HG02798 (cell line): ENCODE results near the gene SPAG7.

Experiments used
- ATAC-seq: cut with Tn5 transposase; IDR thresholded peaks from one replicate; pipeline ENCODE4 v1.9.1; 2021; ENCODE audit warnings: mild to moderate bottlenecking; ENCODE audit not compliant: unreplicated experiment, poor library complexity

Gene SPAG7

DNA sequence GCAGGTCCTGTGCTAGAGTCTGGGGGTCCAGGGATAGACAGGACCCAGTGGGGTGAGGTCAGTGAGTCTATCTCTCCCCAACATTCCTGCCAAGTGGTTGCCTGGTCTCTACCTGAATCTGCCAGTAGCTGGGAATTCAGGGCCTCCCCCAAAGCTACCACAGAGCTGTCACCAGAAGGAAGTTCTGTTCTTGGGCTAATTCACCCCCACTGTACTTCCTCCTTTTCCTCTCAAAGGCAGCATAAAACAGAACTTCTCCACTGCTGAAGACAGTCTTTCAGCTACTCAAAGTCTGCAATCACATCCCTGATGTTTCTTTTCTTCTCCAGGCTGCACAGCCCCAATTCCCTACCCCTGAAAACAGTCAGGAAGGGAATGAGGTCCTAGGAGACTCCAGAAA lies 11.1 kb upstream of the SPAG7 start:
- ATAC-seq: no peak

DNA sequence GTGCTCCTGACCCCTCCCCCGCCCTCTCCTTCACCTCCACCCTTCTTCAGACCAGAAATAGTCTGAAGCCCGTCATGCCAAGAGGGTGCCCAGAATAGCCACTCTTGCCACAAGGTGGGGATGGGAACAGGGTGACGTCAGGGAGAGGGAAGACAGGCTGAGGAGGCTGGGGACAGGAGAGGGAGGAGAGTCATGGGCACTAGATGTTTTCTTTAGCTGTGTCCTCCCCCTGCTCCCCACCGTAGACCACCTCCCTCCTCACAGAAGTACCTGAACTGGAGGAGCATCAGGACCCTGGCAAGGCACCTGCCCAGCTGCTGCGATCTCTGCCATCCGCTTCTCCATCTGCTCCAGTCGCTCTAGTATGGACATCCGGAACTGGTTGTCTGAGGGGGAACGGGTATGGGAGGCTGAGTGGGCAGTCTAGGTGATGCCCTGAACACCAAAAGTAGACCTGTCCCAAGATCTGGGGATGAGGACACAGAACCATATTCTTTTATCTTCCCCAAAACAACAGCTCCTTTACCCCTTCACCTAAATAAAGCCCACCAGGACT lies 6.6 kb upstream of the SPAG7 start:
- ATAC-seq: no peak

GRCh38 chr17:4973256-4974114 lies 5.9 kb upstream of the SPAG7 start:
- no peak for ATAC-seq

DNA sequence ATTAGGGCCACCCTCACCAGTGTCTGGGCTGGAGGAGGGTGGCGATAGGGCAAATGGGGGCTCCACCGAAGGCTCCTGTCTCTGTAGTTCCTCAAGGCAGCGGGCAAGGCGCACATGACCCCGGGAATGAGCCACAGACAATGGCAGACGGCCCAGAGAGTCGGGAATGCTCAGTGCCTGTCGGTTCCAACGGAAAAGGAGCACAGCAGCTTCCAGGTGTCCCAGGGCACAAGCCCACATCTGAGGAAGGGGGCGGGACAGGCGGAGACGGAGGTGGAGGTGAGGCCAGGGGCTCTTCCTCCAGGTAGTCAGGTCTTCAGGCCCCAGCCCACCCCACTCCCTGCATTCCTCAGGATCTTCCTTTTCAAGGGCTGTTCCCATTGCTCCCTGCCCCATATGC lies 5.1 kb upstream of the SPAG7 start:
- no peak for ATAC-seq

- no peak for ATAC-seq
These were observed 4.7 kb upstream of the SPAG7 start for GRCh38 chr17:4972322-4972721.

- ATAC-seq: no peak
These were observed 4.2 kb upstream of the SPAG7 start for GRCh38 chr17:4971826-4972225.

DNA sequence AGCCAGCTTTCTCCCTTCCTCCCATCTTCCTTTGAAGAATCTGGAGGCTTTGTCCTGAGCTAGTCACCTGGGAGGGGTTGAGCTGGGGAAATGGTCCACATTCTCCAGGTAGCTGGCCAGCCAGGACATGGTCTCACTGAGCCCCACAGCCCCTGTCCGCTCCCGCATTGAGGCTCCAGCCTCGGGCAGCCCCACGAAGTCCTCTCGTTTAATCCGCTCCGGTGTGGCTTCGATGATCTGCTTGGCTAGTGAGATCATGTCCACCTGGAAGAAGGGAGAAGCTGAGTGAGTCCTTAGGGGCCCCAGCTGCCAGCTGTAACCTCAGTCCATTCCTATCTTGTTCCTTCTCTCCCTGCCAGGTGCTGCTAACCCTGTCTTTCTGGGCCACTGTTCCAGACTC lies 2.7 kb upstream of the SPAG7 start:
- no peak for ATAC-seq

- no peak for ATAC-seq
These were observed 2.0 kb upstream of the SPAG7 start for GRCh38 chr17:4969551-4970173.

GRCh38 chr17:4969047-4969550 lies 1.5 kb upstream of the SPAG7 start:
- ATAC-seq: no peak

- no peak for ATAC-seq
These were observed 949 bp upstream of the SPAG7 start for GRCh38 chr17:4968486-4969046.

- ATAC-seq: peak; percentile 87
These were observed 626 bp downstream of the SPAG7 start for GRCh38 chr17:4966844-4967538.

GRCh38 chr17:4965311-4965986 lies 2.2 kb downstream of the SPAG7 start:
- ATAC-seq: no peak

DNA sequence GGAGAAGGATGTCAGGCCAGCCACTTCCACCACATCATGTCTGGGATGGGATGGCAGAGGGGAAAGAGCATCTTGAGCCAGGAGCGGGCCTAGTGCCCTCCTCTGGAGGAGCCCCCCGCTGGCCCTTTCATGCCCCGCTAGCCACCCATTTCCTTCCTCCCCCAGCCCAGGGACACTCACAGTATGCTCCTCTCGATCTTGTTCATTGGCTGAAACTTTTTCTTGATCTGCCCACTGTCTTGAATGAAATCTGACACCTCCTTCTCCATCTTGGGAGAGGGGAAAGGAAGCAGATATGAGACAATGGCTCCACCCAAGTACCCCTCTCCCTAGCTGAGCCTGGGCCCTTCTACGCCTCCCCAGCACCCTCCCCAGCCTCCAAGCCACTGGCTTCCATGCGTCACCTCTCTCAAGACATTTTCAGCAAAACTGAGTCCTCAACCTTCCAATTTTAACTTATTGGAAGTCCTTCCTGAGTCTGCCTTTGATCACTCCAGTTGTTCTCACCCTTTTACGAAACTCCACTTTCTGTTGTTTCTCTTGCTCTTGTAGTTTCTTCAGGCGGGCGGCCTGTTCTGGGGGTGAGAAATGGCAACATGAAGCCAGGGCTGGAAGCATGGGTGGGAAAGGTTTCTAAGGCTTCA lies 7.2 kb downstream of the SPAG7 start:
- ATAC-seq: no peak

DNA sequence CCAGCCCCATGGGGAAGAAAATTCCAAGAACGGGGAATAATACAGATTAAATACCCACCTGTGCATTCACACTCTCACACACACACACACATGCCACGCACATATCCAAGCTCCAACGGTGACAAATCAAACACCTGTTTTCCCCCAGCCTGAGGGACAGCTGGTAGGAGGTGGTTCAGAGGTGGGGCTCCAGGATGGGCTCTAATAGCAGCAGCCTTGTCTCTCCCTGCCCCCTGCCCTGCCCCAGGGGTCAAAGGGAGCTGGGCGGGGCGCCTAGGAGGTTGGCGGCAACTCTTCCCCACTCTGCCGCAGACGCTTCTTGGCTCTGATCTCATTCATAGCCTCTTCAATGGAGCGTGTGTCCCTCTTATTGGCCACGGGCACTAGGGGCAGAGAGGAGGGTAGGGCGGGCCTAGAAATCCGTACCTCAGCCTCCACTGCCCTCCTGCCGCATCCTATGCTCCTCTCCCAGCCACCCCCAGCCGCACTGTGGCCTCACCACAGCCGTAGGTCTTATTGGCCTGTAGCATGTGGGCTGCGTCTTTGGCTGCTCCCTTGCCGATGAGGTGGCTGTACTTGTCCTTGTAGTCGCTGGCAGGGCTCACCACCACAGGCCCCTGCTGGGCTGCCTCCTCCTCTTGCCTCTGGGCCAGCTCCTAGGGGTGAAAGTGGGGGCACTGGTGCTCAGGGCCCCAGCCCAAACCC lies 8.2 kb downstream of the SPAG7 start:
- ATAC-seq: no peak

DNA sequence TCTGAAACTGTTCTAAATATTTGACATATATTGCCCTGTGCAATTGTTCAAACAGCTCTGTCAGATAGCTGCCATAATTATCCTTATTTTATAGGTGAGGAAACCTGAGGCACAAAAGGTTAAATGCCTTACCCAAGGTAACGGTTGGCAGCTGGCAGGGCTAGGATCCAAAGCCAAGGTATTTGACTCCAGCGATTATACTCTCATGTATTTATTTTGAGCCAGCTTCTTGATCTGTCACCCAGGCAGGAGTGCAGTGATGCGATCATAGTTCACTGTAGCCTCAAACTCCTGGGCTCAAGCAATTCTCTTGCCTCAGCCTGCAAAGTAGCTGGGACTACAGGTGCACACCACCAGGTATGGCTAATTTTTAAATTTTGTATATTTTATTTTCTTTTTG lies 9.5 kb downstream of the SPAG7 start:
- no peak for ATAC-seq

- ATAC-seq: no peak
These were observed 11.0 kb downstream of the SPAG7 start for GRCh38 chr17:4956493-4957061.

DNA sequence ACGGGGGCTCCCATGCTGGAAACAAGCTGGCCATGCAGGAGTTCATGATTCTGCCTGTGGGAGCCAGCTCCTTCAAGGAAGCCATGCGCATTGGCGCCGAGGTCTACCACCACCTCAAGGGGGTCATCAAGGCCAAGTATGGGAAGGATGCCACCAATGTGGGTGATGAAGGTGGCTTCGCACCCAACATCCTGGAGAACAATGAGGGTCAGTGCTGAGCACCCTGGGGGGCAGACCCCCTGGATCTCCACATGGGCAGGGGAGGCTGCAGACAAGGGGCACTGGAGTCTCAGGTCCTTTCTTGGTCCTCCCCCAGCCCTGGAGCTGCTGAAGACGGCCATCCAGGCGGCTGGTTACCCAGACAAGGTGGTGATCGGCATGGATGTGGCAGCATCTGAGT lies 12.5 kb downstream of the SPAG7 start:
- ATAC-seq: no peak

DNA sequence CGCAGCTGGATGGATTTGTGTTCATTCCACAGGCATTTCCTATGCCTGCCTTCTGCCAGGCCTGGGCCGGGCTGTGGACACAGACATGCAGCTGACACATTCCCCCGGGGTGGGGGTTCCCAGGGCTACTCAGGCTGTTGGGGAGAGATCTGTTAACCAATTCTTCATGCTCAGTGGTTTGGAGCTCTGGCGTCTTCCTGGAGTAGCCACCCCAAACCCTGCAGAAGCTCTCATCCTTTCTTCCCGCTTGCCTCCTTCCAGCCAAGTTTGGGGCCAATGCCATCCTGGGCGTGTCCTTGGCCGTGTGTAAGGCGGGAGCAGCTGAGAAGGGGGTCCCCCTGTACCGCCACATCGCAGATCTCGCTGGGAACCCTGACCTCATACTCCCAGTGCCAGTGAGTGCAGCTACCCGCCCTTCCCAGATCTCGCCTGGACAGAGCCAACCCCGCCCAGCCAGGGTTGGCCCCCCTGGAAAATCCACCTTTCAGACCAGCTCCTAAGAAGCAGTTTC lies 14.1 kb downstream of the SPAG7 start:
- ATAC-seq: no peak
